MG63 (cell line): ENCODE results near the gene LRRC36. TPM values are rescaled to one million over a fixed set of nuclear protein-coding genes. Genes with fewer than 3 reads are reported as not detected.
A peak's percentile ranks its signal among the peaks of the same experiment; 100 is the strongest.

Source experiments
- DNase-seq: peaks from one replicate; pipeline ENCODE4 v3.0.0-alpha.2; 2020
- H3K27me3 ChIP-seq: fragments of 250-450 bp; sonication (Bioruptor Pico); 2 replicates; pipeline ENCODE4 v1.5.1; 2020; ENCODE audit warnings: mild to moderate bottlenecking, moderate library complexity
- H3K36me3 ChIP-seq: fragments of 250-450 bp; sonication (Bioruptor Pico); 2 replicates; pipeline ENCODE4 v1.5.1; 2020; ENCODE audit warnings: mild to moderate bottlenecking, moderate library complexity
- H3K4me3 ChIP-seq: fragments of 250-450 bp; sonication (Bioruptor Pico); 2 replicates; pipeline ENCODE4 v1.5.1; 2020; ENCODE audit warnings: mild to moderate bottlenecking, moderate library complexity
- H3K9me3 ChIP-seq: fragments of 250-450 bp; sonication (Bioruptor Pico); 2 replicates; pipeline ENCODE4 v1.5.1; 2020; ENCODE audit warnings: mild to moderate bottlenecking, moderate library complexity
- total RNA-seq: library from RNA; depleted of rRNA; stranded (reverse); fragments of >200 nt; shearing (Covaris generic); gene quantifications from 2 replicates; pipeline ENCODE4 v1.2.3, GENCODE V29; 2014; ENCODE audit warnings: low replicate concordance

LRRC36 gene
- total RNA-seq, 1 experiment from 2014 or later, result 0.33 TPM

DNA sequence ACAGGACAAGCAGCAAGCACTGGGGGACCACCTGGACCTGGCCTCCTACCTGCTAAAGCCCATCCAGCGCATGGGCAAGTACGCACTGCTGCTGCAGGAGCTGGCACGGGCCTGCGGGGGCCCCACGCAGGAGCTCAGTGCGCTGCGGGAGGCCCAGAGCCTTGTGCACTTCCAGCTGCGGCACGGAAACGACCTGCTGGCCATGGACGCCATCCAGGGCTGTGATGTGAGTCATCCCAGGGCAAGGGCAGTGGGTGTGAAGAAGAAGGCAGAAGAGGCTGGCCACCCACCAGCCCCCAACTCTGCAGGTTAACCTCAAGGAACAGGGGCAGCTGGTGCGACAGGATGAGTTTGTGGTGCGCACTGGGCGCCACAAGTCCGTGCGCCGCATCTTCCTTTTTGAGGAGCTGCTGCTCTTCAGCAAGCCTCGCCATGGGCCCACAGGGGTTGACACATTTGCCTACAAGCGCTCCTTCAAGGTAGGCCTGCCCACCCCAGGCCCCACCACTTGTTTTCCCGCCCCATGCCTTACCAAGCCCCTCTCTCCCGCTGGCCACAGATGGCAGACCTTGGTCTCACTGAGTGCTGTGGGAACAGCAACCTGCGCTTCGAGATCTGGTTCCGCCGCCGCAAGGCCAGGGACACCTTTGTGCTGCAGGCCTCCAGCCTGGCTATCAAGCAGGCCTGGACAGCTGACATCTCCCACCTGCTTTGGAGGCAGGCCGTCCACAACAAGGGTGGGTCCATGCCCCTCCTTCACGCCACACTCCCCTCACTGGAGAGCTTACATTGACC lies 40.0 kb upstream of the LRRC36 start:
- DNase-seq, result peak; percentile 48
- Histone ChIP-seq H3K9me3 (no peaks in the 10 kb centered on the region), H3K27me3 (no peaks in the 10 kb centered on the region), H3K36me3 (peaks cover 30% of the 10 kb centered on the region), H3K4me3 (no peak overlapping the region)

DNA sequence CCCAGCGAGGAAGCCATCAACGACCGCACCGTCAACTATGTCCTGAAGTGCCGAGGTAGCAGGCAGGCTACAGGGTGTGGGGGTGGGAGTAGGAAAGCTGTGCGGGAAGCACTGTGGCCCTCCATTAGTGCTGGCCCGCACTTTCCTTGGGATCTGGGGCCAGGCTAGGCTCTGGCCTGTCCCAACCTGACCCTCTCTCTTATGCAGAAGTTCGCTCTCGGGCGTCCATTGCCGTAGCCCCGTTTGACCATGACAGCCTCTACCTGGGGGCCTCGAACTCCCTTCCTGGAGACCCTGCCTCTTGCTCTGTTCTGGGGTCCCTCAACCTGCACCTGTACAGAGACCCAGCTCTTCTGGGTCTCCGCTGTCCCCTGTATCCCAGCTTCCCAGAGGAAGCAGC lies 38.7 kb upstream of the LRRC36 start:
- Histone ChIP-seq H3K4me3 (no peak overlapping the region), H3K27me3 (no peaks in the 10 kb centered on the region), H3K9me3 (no peaks in the 10 kb centered on the region), H3K36me3 (peaks cover 18% of the 10 kb centered on the region)
- DNase-seq, result no peak

DNA sequence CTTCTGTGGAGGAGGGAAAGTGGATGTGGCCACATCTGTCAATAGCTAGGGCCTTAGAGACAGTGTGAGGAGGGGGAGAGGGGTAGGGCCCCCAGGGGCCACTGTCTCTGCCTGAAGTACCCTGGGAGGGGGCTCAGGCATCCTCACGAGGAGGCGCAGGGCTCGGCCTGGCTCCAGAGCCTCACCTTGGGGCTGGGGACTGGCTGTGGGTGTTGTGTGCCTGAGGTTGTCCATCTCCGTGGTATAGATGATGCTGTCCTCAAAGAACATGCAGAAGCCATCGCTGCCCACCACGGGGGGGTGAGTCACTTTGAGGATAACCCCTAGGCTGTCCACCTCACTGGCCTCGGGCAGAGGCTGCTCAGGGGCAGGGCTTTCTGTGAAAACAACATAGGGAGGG lies 35.2 kb upstream of the LRRC36 start:
- no peak for DNase-seq
- Histone ChIP-seq H3K36me3 (peaks cover 7% of the 10 kb centered on the region), H3K9me3 (no peaks in the 10 kb centered on the region)

DNA sequence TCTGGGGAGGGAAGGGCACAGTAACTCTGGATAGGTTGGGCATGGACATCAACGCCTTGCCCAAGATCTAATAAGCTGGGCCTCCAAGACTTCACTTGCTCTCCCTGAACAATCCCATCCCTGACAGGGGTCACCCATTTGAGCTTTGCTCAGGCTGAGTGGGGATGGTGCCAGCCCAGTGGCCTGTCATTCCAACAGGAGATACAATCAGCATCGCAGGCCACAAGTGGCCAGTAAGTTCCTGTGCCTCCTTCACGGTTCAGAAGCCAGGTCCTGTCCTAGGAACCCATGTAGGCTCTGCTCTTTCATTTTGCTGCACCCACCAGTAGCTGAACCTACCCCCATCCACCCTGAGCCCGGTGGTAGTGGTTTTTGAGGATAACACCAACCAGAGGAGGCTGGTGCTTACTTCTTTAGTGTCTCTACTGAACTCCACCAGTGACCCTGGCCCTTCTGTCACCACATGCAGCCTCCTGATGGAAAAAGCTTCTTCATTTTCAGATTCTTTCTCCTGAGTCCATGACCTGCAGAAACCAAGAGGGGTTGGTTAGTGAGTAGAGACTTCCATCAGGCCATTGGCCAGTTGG lies 32.4 kb upstream of the LRRC36 start:
- no peaks in the 10 kb centered on the region for H3K9me3 ChIP-seq
- no peaks in the 10 kb centered on the region for H3K36me3 ChIP-seq
- no peak overlapping the region for H3K4me3 ChIP-seq
- DNase-seq, result no peak
- no peaks in the 10 kb centered on the region for H3K27me3 ChIP-seq

More for the DNA sequence above, 35.2 kb upstream of the LRRC36 start:
- Histone ChIP-seq H3K4me3 (no peak overlapping the region), H3K27me3 (no peaks in the 10 kb centered on the region)

DNA sequence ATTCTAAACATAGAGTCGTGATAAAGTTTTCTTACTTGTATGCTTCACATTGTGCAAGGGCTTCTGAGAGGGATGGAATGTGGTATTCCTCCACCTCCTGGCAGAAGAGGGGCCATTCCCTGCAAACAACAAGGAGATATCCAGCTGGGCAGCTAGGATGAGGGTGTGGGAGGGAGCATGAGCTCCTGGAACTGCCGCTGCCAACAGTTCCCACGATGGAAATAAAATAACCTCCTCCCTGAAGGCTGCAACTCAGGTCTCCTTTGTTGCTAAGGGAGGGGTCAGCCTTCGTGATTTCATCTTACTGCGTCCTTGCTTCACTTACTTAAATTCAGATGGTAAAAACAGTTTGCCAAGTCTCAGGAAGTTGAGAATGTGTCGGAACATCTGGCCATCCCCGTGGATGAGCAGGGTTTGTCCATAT lies 31.7 kb upstream of the LRRC36 start:
- Histone ChIP-seq H3K27me3 (no peaks in the 10 kb centered on the region), H3K36me3 (no peaks in the 10 kb centered on the region), H3K4me3 (no peak overlapping the region), H3K9me3 (no peaks in the 10 kb centered on the region)
- no peak for DNase-seq

DNA sequence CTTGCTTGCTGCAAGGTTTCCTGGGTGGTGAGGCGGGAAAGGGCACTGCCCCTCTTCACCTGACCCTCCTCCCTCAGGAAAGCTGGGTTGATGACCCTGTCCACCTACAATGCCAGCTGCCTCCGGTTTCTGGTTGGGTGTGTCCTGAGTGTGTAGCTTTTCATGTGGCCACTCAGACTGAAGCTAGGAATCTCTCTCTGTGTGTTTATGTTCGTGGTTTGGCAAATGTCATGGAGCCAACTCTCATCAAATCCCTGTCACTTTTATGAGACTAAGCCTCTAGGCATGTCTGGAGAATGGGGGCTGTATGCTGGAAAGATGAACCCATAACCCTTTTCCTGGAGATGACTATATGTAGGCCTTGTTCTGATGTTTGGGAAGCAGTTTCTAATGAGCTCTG lies 30.2 kb upstream of the LRRC36 start:
- Histone ChIP-seq H3K9me3 (no peaks in the 10 kb centered on the region), H3K27me3 (no peaks in the 10 kb centered on the region), H3K4me3 (no peak overlapping the region), H3K36me3 (no peaks in the 10 kb centered on the region)
- peak; percentile 22 for DNase-seq

DNA sequence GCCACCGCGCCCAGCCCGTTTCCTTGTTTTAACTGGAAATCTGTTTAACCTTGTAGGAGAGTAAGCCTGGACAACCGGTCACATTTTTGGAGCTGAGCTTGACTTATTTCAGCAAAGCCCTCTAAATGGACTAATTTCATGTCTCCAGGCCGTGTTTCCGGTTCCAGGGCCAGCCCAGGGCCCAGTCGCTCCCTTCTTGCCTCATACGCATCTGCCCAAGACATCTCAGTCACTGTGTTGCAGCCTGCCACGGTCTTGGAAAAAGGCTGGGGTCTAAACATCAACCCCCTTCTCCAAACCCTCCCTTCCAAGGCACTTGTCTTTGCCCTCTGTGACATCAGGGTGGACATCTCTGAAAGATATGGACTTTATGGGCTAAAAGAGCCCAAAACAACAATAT lies 28.3 kb upstream of the LRRC36 start:
- Histone ChIP-seq H3K4me3 (no peak overlapping the region), H3K27me3 (no peaks in the 10 kb centered on the region), H3K36me3 (no peaks in the 10 kb centered on the region), H3K9me3 (no peaks in the 10 kb centered on the region)
- DNase-seq, result no peak

DNA sequence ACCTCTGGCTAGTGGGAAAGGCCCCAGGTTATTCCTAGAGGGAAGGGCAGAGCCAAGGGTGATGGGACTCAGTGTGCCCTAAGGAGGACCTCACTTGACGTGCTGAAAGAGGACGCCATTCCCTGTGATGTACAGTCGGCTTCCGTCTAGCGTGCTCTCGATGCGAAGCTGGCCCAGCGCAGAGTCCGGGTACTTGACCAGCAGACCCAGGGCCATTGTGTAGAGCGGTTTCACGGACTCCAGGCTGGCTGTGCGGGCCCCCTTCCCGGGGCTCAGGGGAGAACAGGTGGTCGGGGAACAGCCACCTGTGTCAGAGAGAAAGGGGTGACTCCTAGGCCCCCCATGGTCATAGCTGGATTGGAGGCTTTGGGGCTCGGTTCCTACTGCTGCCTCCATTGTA lies 27.3 kb upstream of the LRRC36 start:
- Histone ChIP-seq H3K36me3 (no peaks in the 10 kb centered on the region), H3K9me3 (no peaks in the 10 kb centered on the region)
- DNase-seq, result no peak

DNA sequence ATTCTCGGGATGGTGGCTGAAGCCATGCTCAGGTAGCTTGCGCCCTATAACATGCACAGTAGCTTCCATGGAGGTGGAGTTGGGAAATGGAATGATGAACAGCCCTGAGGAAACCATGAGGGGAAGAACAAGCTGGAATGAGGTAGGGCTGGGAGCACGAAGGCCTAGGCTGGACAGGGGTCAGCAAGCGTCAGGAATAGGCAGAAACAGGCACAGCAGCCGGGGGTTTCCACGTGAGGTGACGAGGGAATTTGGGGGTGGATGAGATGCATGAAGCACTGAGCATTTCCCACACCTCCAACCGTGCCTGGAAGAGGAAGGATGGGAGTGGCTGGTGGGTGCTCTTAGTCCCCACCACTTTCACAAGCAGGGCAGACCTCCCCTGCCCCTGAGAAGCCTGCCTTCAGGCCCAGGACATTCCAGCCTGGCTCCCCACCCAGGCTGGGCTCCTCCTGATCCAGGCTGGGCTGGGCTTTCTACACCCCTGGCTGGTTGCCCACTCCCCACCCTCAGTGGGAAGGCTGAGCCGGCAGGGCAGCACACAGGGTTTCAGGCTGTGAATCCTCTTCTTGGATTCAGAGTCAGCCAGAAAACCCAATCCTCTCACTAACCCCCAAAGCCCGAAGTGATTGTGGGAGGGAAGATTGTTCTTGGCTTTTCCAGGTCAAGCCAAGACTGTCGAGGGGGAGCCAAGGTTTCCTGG lies 25.4 kb upstream of the LRRC36 start:
- Histone ChIP-seq H3K9me3 (no peaks in the 10 kb centered on the region), H3K36me3 (no peaks in the 10 kb centered on the region), H3K4me3 (no peak overlapping the region), H3K27me3 (no peaks in the 10 kb centered on the region)
- DNase-seq, result peak; percentile 62

More for the DNA sequence above, 27.3 kb upstream of the LRRC36 start:
- no peak overlapping the region for H3K4me3 ChIP-seq
- no peaks in the 10 kb centered on the region for H3K27me3 ChIP-seq

DNA sequence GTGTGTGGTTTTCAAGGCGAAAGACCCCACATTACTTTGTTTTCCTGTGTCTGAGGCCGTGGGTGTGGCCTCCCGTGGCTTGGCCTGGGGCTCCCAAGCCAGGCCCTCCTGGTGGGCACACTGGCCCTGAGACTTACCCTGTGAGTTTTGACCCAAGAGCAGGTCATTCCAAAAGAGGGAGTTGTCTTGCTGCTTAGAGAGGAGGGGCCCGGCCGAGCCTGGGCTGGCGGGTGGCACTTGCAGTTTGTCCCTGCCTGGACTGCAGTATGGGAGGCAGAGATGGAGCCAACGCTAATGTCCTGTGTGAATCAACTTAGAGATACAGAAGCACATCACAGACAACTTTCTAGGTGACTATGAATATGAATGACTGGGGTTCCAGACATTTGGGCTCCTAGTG lies 24.5 kb upstream of the LRRC36 start:
- Histone ChIP-seq H3K27me3 (no peaks in the 10 kb centered on the region), H3K9me3 (no peaks in the 10 kb centered on the region), H3K4me3 (no peak overlapping the region), H3K36me3 (no peaks in the 10 kb centered on the region)
- DNase-seq, result no peak

DNA sequence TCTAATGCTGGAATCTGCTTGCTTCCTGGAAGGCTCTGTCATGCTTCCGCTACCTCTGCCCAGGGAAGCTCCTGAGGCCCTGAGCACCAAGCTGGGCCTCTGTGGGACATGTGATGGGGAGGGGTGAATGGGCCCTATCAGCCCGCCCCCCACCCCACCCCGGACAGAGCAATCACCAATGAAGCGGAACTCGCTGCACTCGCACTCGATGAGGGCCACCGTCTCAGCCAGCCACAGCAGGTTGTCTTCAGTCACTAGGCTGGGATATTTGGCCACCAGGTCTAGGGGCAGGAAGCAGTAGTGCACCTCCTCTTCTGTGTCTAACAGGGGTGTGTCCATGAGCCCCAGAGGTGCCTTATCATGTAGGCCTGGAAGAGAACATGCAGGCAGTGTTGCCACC lies 23.6 kb upstream of the LRRC36 start:
- no peak for DNase-seq

DNA sequence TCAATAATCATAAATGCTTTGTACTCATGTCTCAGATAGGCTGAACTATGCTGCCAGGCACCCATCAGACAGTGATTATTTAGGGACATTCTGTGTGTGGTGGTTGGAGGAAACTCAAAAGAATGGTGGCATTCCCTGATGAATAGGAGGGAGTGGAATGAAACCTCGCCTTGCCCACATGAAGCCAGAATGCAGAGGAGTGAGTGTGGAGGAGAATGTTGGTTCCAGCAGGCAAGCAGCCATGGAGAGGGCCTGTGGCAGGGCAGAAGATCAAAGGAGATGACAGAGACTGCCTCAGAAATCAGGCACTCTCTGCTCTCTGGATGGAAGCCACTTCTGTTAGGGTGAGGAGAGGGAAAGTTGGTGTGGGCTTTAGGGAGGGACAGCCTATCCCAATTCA lies 22.6 kb upstream of the LRRC36 start:
- H3K9me3 ChIP-seq, result no peaks in the 10 kb centered on the region
- H3K27me3 ChIP-seq, result no peaks in the 10 kb centered on the region
- no peak overlapping the region for H3K4me3 ChIP-seq
- DNase-seq, result peak; percentile 68
- no peaks in the 10 kb centered on the region for H3K36me3 ChIP-seq

More for the DNA sequence above, 23.6 kb upstream of the LRRC36 start:
- H3K36me3 ChIP-seq, result no peaks in the 10 kb centered on the region
- no peaks in the 10 kb centered on the region for H3K27me3 ChIP-seq
- no peaks in the 10 kb centered on the region for H3K9me3 ChIP-seq
- H3K4me3 ChIP-seq, result no peak overlapping the region

DNA sequence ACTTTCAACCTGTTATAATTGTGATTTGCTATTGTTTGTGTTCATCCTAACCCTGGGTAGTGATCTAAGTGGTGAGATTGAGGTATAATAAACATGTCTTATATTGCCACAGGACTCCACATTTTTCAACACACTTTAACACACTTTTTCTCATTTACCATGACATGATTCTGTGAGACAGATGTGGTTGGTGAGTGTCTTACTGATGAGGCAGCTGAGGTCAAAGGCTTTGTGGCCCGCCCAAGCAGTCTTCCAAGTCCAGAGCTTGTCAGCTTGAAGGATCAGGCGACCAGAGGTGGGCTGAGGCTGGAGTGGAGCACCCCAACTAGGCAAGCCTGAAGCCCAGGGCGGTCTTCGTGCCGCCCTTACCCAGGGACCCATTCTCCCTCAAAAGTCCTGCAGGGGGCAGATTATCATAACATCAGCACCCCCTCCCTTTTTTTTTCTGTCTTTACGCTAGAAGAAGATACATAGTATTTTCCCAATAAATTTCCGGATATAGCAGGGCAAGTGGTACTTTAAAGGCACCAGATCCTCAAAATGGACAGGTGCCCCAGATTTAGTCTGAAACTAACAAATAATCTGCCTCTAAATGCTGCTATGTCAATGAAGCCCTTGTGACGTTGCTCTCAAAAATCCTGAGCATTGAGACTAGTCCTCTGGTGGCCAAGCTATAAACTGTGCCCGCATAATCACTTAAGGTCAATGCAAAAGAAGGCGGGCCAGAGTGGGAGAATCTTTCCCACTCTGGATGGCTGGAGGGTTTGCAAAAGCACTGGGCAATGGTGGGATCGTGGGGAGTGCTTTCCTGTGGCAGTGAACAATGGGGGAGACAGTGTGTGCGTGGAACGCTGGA lies 21.2 kb upstream of the LRRC36 start:
- Histone ChIP-seq H3K36me3 (no peaks in the 10 kb centered on the region), H3K4me3 (no peak overlapping the region), H3K27me3 (no peaks in the 10 kb centered on the region), H3K9me3 (no peaks in the 10 kb centered on the region)
- no peak for DNase-seq

DNA sequence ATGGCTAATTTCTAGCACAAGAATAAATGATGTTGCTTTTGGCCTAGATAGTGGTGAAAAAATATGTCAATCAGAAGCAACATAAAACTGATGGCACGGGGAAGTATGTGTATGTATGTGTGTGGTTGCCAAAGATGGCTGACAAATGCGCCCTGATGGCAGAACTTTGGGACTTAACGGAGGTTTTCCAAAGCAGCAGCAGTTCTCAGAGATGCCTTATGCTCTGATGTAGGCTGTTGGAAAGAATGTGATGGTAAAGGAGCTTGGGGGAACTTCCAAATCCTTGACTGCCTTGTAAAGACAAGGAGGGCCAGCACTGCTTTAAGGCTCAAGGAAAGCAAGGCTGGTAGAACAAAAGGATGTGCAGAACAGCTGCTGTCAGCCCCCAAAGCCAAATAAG lies 16.1 kb upstream of the LRRC36 start:
- Histone ChIP-seq H3K4me3 (no peak overlapping the region), H3K9me3 (no peaks in the 10 kb centered on the region)
- no peak for DNase-seq

DNA sequence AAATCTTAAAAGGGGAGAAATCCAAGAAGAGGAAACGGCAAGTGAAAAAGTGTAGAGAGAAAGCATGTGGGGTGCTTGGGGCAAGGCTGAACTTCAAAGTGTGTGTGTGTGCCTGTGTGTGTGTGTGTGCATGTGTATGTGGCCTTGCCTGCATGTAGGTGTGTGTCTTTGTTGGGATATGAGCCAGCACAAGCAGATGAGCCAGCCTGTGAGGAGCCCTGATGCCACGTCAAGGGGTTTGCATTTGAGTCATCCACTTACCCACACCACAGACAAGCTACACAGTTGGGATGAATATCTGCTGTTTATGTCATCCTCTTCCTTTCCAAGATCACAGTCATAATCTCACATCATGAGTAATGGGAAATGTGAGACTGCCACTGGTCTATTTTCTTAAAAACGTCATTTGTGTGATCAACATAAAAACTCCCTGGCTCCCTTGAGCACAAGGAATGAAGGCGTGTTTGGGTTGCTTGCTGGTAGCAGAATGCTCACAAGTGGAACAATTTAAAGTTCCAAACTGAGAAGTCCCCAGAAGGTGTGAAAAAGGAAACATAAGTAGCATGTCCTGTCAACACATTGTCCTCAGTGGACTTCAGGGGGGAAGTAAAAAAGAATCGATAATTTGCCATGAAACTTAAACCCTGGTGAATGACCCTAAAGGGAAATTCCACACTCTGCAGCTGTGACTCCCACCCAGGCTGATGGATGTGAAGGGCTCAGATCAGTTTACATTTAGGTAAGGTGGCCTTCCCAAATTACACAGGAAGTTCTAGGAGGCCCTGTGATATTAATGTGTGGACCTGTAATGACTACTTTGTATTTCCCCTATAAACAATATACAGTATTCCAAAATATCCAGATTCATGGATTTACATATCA lies 14.8 kb upstream of the LRRC36 start:
- peak; percentile 93 for DNase-seq
- Histone ChIP-seq H3K9me3 (no peaks in the 10 kb centered on the region), H3K27me3 (no peaks in the 10 kb centered on the region), H3K36me3 (no peaks in the 10 kb centered on the region), H3K4me3 (no peak overlapping the region)

More for the DNA sequence above, 16.1 kb upstream of the LRRC36 start:
- Histone ChIP-seq H3K27me3 (no peaks in the 10 kb centered on the region), H3K36me3 (no peaks in the 10 kb centered on the region)

DNA sequence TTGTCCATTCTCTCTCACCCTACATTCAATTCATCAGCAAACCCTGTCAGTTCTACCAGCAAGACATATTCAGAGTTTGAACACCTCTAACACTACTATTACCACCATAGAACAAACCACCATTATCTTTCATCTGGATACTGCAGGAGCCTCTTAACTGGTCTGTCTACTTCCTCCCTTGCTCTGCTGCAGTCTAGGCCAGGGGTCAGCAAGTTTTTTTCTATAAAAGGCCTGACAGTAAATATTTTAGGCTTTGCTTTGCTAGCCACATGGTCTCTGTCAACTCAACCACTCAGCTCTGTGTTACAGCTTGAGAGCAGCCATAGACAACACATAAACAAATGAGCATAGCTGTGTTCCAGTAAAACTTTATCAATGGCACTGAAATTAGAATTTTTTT lies 13.9 kb upstream of the LRRC36 start:
- Histone ChIP-seq H3K9me3 (no peaks in the 10 kb centered on the region), H3K36me3 (no peaks in the 10 kb centered on the region), H3K27me3 (no peaks in the 10 kb centered on the region), H3K4me3 (no peak overlapping the region)
- no peak for DNase-seq
